Karpas-422 (cell line): Measurements from ENCODE around the gene KRT73. TPM values are rescaled to one million over a fixed set of nuclear protein-coding genes. Genes with fewer than 3 reads are reported as not detected.

ENCODE experiments used
- DNase-seq: peaks from one replicate; pipeline ENCODE4 v3.0.0-alpha.2; 2015
- H2AFZ ChIP-seq: fragments of 200-600 bp; sonication (generic); 2 replicates; pipeline ENCODE4 v1.6.1; 2014; ENCODE audit warnings: antibody characterized with exemption, low read length, mixed read lengths
- H3K27ac ChIP-seq: fragments of 200-600 bp; sonication (generic); 2 replicates; pipeline ENCODE4 v1.5.1; 2014; ENCODE audit warnings: mild to moderate bottlenecking, low read length, moderate library complexity
- H3K27me3 ChIP-seq: fragments of 200-600 bp; sonication (generic); 2 replicates; pipeline ENCODE4 v1.6.1; 2014; ENCODE audit warnings: low read length, mixed read lengths
- H3K36me3 ChIP-seq: fragments of 200-600 bp; sonication (generic); 2 replicates; pipeline ENCODE4 v1.6.1; 2014; ENCODE audit warnings: low read length, mixed read lengths; ENCODE audit not compliant: insufficient read depth
- H3K4me1 ChIP-seq: fragments of 200-600 bp; sonication (generic); 2 replicates; pipeline ENCODE4 v1.6.1; 2014; ENCODE audit warnings: mild to moderate bottlenecking, low read length, mixed read lengths
- H3K4me2 ChIP-seq: fragments of 200-600 bp; sonication (generic); 2 replicates; pipeline ENCODE4 v1.6.1; 2014; ENCODE audit warnings: low read length, low read depth, mild to moderate bottlenecking; ENCODE audit not compliant: poor library complexity, severe bottlenecking
- H3K4me3 ChIP-seq: fragments of 200-600 bp; sonication (generic); 2 replicates; pipeline ENCODE4 v1.5.1; 2014; ENCODE audit warnings: mild to moderate bottlenecking, antibody characterized with exemption, low read length, mixed read lengths
- H3K79me2 ChIP-seq: fragments of 200-600 bp; sonication (generic); 2 replicates; pipeline ENCODE4 v1.6.1; 2014; ENCODE audit warnings: mild to moderate bottlenecking, low read length, mixed read lengths
- H3K9ac ChIP-seq: fragments of 200-600 bp; sonication (generic); 2 replicates; pipeline ENCODE4 v1.6.0; 2014; ENCODE audit warnings: low read length
- H3K9me2 ChIP-seq: fragments of 200-600 bp; sonication (generic), shearing (Covaris generic); replicated peaks from 2 replicates; pipeline ENCODE4 v1.6.0; 2014; ENCODE audit warnings: mild to moderate bottlenecking, low read length, moderate library complexity; ENCODE audit not compliant: insufficient read depth
- H3K9me3 ChIP-seq: fragments of 300-700, 200-600 bp; sonication (generic); 2 replicates; pipeline ENCODE4 v1.6.1; 2014; ENCODE audit warnings: low read length, mixed read lengths
- H4K20me1 ChIP-seq: fragments of 200-600 bp; sonication (generic); 2 replicates; pipeline ENCODE4 v1.6.1; 2014; ENCODE audit warnings: mild to moderate bottlenecking, antibody characterized with exemption, low read length, low read depth; ENCODE audit not compliant: insufficient read depth
- total RNA-seq: library from RNA; depleted of rRNA; stranded (reverse); fragments of >200 nt; shearing (Covaris generic); gene quantifications from 2 replicates; pipeline ENCODE4 v1.2.3, GENCODE V29; 2014; ENCODE audit warnings: low replicate concordance

Gene KRT73
- total RNA-seq, 1 experiment from 2014 or later = not detected

- Histone ChIP-seq H3K4me2 (no peak overlapping the region), H3K27me3 (no peaks in the 10 kb centered on the region), H3K36me3 (no peaks in the 10 kb centered on the region), H3K9me2 (no peaks in the 10 kb centered on the region), H3K9ac (no peak overlapping the region), H4K20me1 (no peaks in the 10 kb centered on the region), H3K9me3 (no peaks in the 10 kb centered on the region), H3K27ac (no peak overlapping the region), H3K79me2 (no peaks in the 10 kb centered on the region), H3K4me1 (peaks cover 10% of the 10 kb centered on the region), H3K4me3 (no peak overlapping the region), H2AFZ (no peak overlapping the region)
- no peak for DNase-seq
These were observed 34.1 kb downstream of the KRT73 start for GRCh38 chr12:52584156-52584682.

- Histone ChIP-seq H3K9ac (no peak overlapping the region), H3K4me2 (no peak overlapping the region), H4K20me1 (no peaks in the 10 kb centered on the region), H2AFZ (no peak overlapping the region), H3K9me3 (no peaks in the 10 kb centered on the region), H3K27me3 (no peaks in the 10 kb centered on the region), H3K27ac (no peak overlapping the region), H3K4me1 (peaks cover 10% of the 10 kb centered on the region), H3K4me3 (no peak overlapping the region), H3K9me2 (no peaks in the 10 kb centered on the region), H3K79me2 (no peaks in the 10 kb centered on the region), H3K36me3 (no peaks in the 10 kb centered on the region)
- peak; percentile 77 for DNase-seq
These were observed 35.3 kb downstream of the KRT73 start for GRCh38 chr12:52582971-52583456.

GRCh38 chr12:52582486-52582885 lies 35.9 kb downstream of the KRT73 start:
- Histone ChIP-seq H2AFZ (no peak overlapping the region), H3K36me3 (no peaks in the 10 kb centered on the region), H3K9me2 (no peaks in the 10 kb centered on the region), H3K4me3 (no peak overlapping the region), H3K27me3 (no peaks in the 10 kb centered on the region), H3K27ac (no peak overlapping the region), H3K4me1 (peaks cover 10% of the 10 kb centered on the region), H3K79me2 (no peaks in the 10 kb centered on the region), H3K9ac (no peak overlapping the region), H4K20me1 (no peaks in the 10 kb centered on the region), H3K9me3 (no peaks in the 10 kb centered on the region), H3K4me2 (no peak overlapping the region)
- no peak for DNase-seq

- Histone ChIP-seq H3K4me1 (peaks cover 10% of the 10 kb centered on the region), H3K36me3 (no peaks in the 10 kb centered on the region), H3K79me2 (no peaks in the 10 kb centered on the region), H3K9me2 (no peaks in the 10 kb centered on the region), H3K4me3 (no peak overlapping the region), H3K9me3 (no peaks in the 10 kb centered on the region), H3K4me2 (no peak overlapping the region), H2AFZ (no peak overlapping the region), H4K20me1 (no peaks in the 10 kb centered on the region), H3K27me3 (no peaks in the 10 kb centered on the region), H3K27ac (no peak overlapping the region), H3K9ac (no peak overlapping the region)
- no peak for DNase-seq
These were observed 36.9 kb downstream of the KRT73 start for GRCh38 chr12:52581481-52581880.

GRCh38 chr12:52581066-52581465 lies 37.3 kb downstream of the KRT73 start:
- no peaks in the 10 kb centered on the region for H3K9me3 ChIP-seq
- H3K9me2 ChIP-seq = no peaks in the 10 kb centered on the region
- no peaks in the 10 kb centered on the region for H3K79me2 ChIP-seq
- no peak overlapping the region for H3K4me3 ChIP-seq
- H3K27ac ChIP-seq = no peak overlapping the region
- DNase-seq = no peak
- no peak overlapping the region for H2AFZ ChIP-seq
- H3K9ac ChIP-seq = no peak overlapping the region
- no peaks in the 10 kb centered on the region for H4K20me1 ChIP-seq
- no peak overlapping the region for H3K4me2 ChIP-seq
- H3K4me1 ChIP-seq = peaks cover 10% of the 10 kb centered on the region
- no peaks in the 10 kb centered on the region for H3K27me3 ChIP-seq
- no peaks in the 10 kb centered on the region for H3K36me3 ChIP-seq

- Histone ChIP-seq H3K27me3 (no peaks in the 10 kb centered on the region), H3K27ac (no peak overlapping the region), H3K4me2 (no peak overlapping the region), H3K9ac (no peak overlapping the region), H3K36me3 (no peaks in the 10 kb centered on the region), H3K9me3 (no peaks in the 10 kb centered on the region), H3K79me2 (no peaks in the 10 kb centered on the region), H4K20me1 (no peaks in the 10 kb centered on the region; the same call in 1 of the 2 replicates), H3K4me1 (peaks cover 10% of the 10 kb centered on the region), H2AFZ (no peak overlapping the region), H3K4me3 (no peak overlapping the region), H3K9me2 (no peaks in the 10 kb centered on the region)
- peak; percentile 53 for DNase-seq
These were observed 37.9 kb downstream of the KRT73 start for GRCh38 chr12:52580496-52580895.

GRCh38 chr12:52579468-52580465 lies 38.6 kb downstream of the KRT73 start:
- no peaks in the 10 kb centered on the region for H3K9me3 ChIP-seq
- H3K27me3 ChIP-seq = no peaks in the 10 kb centered on the region
- no peak overlapping the region for H3K9ac ChIP-seq
- no peak overlapping the region for H2AFZ ChIP-seq
- H3K4me3 ChIP-seq = no peak overlapping the region
- peaks cover 10% of the 10 kb centered on the region for H3K4me1 ChIP-seq
- no peaks in the 10 kb centered on the region for H3K79me2 ChIP-seq
- no peak overlapping the region for H3K27ac ChIP-seq
- DNase-seq = no peak
- H3K9me2 ChIP-seq = no peaks in the 10 kb centered on the region
- H3K36me3 ChIP-seq = no peaks in the 10 kb centered on the region
- H3K4me2 ChIP-seq = no peak overlapping the region
- no peaks in the 10 kb centered on the region; the same call in 1 of the 2 replicates for H4K20me1 ChIP-seq

- Histone ChIP-seq H3K27ac (no peak overlapping the region), H2AFZ (no peak overlapping the region), H3K4me2 (no peak overlapping the region), H3K9me3 (no peaks in the 10 kb centered on the region), H3K27me3 (no peaks in the 10 kb centered on the region), H3K79me2 (no peaks in the 10 kb centered on the region), H3K9ac (no peak overlapping the region), H3K9me2 (no peaks in the 10 kb centered on the region), H3K36me3 (no peaks in the 10 kb centered on the region), H3K4me1 (peaks cover 10% of the 10 kb centered on the region), H4K20me1 (no peaks in the 10 kb centered on the region; the same call in 1 of the 2 replicates), H3K4me3 (no peak overlapping the region)
- no peak for DNase-seq
These were observed 39.9 kb downstream of the KRT73 start for GRCh38 chr12:52578469-52578868.
